ENCODE results near the gene HOXA4. TPM values are rescaled to one million over a fixed set of nuclear protein-coding genes. Genes with fewer than 3 reads are reported as not detected.

Gene HOXA4
- total and polyA plus RNA-seq, 3 donors from 2014 or later, result 1.7 to 3.4 (median 3.3) TPM

GRCh38 chr7:27107391-27108381 lies 22.9 kb downstream of the HOXA4 start:
- peak overlapping the region; percentile 2 to 4 for H3K4me3 ChIP-seq
- H3K27ac ChIP-seq, result no peak overlapping the region
- no peaks in the 10 kb centered on the region for H3K36me3 ChIP-seq (ENCODE audit: low read depth, missing control alignments)
- no peak for TF ChIP-seq CTCF (IDR thresholded peaks at IDR 0.05)
- no peak for TF ChIP-seq POLR2A (IDR thresholded peaks at IDR 0.05)
- intact Hi-C loops (cut with DNase I; ENCODE audit: low total_unique reads), result no loop called here
- H3K4me1 ChIP-seq, result no peaks in the 10 kb centered on the region
- WGBS, 2 donors, result 24 to 25% methylated on average over 29 to 44 of the region's 47 CpGs
- no peak for DNase-seq
- H3K9me3 ChIP-seq, result no peaks in the 10 kb centered on the region
- H3K27me3 ChIP-seq, result no peaks in the 10 kb centered on the region

- H3K27ac ChIP-seq, result no peak overlapping the region
- no peaks in the 10 kb centered on the region for H3K9me3 ChIP-seq
- intact Hi-C loops (cut with DNase I; ENCODE audit: low total_unique reads), result no loop called here
- H3K4me1 ChIP-seq, result no peaks in the 10 kb centered on the region
- WGBS, 2 donors, result 19 to 33% methylated on average over 14 of the region's 14 CpGs
- DNase-seq, result no peak
- no peaks in the 10 kb centered on the region for H3K36me3 ChIP-seq (ENCODE audit: low read depth, missing control alignments)
- TF ChIP-seq CTCF (IDR thresholded peaks at IDR 0.05), result no peak
- TF ChIP-seq POLR2A (IDR thresholded peaks at IDR 0.05), result no peak
- no peaks in the 10 kb centered on the region for H3K27me3 ChIP-seq
- H3K4me3 ChIP-seq, result no peak overlapping the region
These were observed 23.7 kb downstream of the HOXA4 start for GRCh38 chr7:27106901-27107240.

GRCh38 chr7:27106181-27106900 lies 24.2 kb downstream of the HOXA4 start:
- WGBS, 2 donors, result 18 to 36% methylated on average over 30 to 44 of the region's 44 CpGs

GRCh38 chr7:27105301-27106031 lies 25.1 kb downstream of the HOXA4 start:
- DNase-seq, result no peak
- Histone ChIP-seq H3K4me1 (no peaks in the 10 kb centered on the region), H3K4me3 (no peak overlapping the region), H3K36me3 (ENCODE audit: low read depth, missing control alignments) (no peaks in the 10 kb centered on the region), H3K27me3 (no peaks in the 10 kb centered on the region), H3K27ac (no peak overlapping the region), H3K9me3 (no peaks in the 10 kb centered on the region)
- TF ChIP-seq CTCF (IDR thresholded peaks at IDR 0.05) (no peak), POLR2A (IDR thresholded peaks at IDR 0.05) (no peak)
- 34 to 46% methylated on average over 13 of the region's 13 CpGs for WGBS, 2 donors
- intact Hi-C loops (cut with DNase I; ENCODE audit: low total_unique reads), result no loop called here

More at GRCh38 chr7:27106181-27106900, 24.2 kb downstream of the HOXA4 start:
- Histone ChIP-seq H3K27ac (no peak overlapping the region), H3K27me3 (no peaks in the 10 kb centered on the region), H3K4me3 (no peak overlapping the region), H3K4me1 (no peaks in the 10 kb centered on the region), H3K9me3 (no peaks in the 10 kb centered on the region), H3K36me3 (ENCODE audit: low read depth, missing control alignments) (no peaks in the 10 kb centered on the region)
- intact Hi-C loops (cut with DNase I; ENCODE audit: low total_unique reads), result no loop called here
- no peak for DNase-seq
- TF ChIP-seq CTCF (IDR thresholded peaks at IDR 0.05) (no peak), POLR2A (IDR thresholded peaks at IDR 0.05) (no peak)
